Measurements from ENCODE around the gene IER5L. TPM values are rescaled to one million over a fixed set of nuclear protein-coding genes. Genes with fewer than 3 reads are reported as not detected.

The IER5L gene
- polyA plus RNA-seq, 1 experiment, result 4.9 TPM

DNA sequence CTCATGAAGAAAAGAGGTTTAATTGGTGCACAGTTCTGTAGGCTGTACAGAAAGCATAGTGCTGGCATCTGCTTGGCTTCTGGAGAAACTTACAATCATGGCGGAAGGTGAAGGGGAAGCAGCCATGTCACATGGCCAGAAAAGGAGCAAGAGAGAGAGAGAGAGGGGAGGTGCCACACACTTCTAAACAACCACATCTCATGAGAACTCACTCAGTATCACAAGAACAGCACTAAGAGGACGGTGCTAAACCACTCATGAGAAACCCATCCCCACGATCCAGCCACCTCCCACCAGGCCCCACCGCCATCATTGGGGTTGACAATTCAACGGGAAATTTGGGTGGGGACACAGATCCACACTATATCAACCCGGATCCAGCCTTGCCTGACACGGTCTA, 28.8 kb upstream of the IER5L start:
- Histone ChIP-seq H3K27ac (ENCODE audit: low read depth, low read length) (no peak overlapping the region), H3K9me3 (ENCODE audit: control insufficient read depth, insufficient read depth, low read length) (no peaks in the 10 kb centered on the region; the same call in 1 of the 2 replicates), H3K27me3 (ENCODE audit: control insufficient read depth, insufficient read depth, low read length) (no peaks in the 10 kb centered on the region), H3K4me3 (ENCODE audit: low read depth, low read length) (no peak overlapping the region)
- CTCF ChIA-PET, result no interaction called here
- TF ChIP-seq CTCF (IDR thresholded peaks at IDR 0.05; ENCODE audit: low read depth, low read length), result no peak
- POLR2A ChIA-PET, result no interaction called here
- DNase-seq (ENCODE audit: low read depth, low spot score), result no peak

DNA sequence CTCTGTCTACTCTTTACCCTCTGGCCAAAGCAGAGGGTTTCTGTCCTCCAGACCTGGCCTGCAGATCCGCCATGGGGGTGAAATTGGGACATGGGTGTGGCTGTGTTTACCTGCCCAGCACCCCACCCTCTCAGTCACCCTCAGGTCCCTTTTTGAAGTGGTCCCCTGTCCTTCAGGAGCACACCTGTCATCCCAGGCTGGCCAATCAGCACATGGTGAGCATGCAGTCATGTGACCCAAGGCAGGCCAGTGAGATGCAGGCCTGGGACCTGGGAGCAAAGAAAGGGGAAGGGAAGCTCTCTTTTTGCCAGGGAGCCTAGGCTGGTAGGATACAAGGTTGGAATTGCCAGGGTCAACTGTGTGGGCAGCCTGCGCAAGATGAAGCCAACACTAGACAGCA, 28.3 kb upstream of the IER5L start:
- POLR2A ChIA-PET, result no interaction called here
- CTCF ChIA-PET, result no interaction called here

DNA sequence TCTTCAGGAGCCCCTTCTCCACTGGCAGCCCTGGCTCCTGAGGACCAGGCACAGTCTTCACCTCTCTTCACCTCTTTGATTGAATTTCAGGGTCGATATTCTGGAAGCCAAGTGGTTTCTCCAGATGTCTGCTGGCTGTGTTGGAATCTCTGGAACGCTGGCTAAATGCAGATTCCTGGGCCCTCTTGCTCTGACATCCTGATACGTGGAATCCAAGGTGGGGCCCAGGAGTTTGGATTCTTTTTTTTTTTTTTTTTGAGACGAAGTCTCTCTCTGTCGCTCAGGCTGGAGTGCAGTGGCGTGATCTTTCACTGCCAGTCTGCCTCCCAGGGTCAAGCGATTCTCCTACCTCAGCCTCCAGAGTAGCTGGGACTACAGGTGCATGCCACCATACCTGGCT, 26.8 kb upstream of the IER5L start:
- Histone ChIP-seq H3K4me3 (ENCODE audit: low read depth, low read length) (no peak overlapping the region), H3K27me3 (ENCODE audit: control insufficient read depth, insufficient read depth, low read length) (no peaks in the 10 kb centered on the region), H3K9me3 (ENCODE audit: control insufficient read depth, insufficient read depth, low read length) (peaks cover 2% of the 10 kb centered on the region), H3K27ac (ENCODE audit: low read depth, low read length) (no peak overlapping the region)
- TF ChIP-seq CTCF (IDR thresholded peaks at IDR 0.05; ENCODE audit: low read depth, low read length), result no peak
- no peak for DNase-seq (ENCODE audit: low read depth, low spot score)
- ChIA-PET POLR2A (no interaction called here), CTCF (no interaction called here)

More for the DNA sequence above, 28.3 kb upstream of the IER5L start:
- Histone ChIP-seq H3K27ac (ENCODE audit: low read depth, low read length) (no peak overlapping the region), H3K4me3 (ENCODE audit: low read depth, low read length) (no peak overlapping the region), H3K27me3 (ENCODE audit: control insufficient read depth, insufficient read depth, low read length) (no peaks in the 10 kb centered on the region), H3K9me3 (ENCODE audit: control insufficient read depth, insufficient read depth, low read length) (no peaks in the 10 kb centered on the region; the same call in 1 of the 2 replicates)
- no peak for TF ChIP-seq CTCF (IDR thresholded peaks at IDR 0.05; ENCODE audit: low read depth, low read length)
- DNase-seq (ENCODE audit: low read depth, low spot score), result no peak

DNA sequence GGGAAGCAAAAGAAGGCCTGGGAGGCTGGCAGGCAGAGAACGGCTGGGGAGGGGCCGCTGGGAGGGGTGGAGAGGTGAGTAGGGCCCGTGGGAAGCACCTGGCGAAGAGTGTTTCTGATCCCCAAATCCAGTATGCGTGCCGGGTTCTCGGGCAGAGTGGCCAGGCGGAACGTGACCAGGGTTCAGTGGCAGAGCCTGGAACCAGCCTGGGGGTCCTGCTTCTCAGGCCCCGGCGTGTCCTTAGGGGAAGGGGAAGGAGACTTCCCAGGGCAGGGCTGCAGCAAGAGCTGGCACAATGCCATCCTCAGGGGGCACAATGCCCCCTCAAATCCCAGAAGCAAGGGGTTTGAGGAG, 25.5 kb upstream of the IER5L start:
- POLR2A ChIA-PET, result no interaction called here
- peak overlapping the region; percentile 69 for H3K4me3 ChIP-seq (ENCODE audit: low read depth, low read length)

More for the DNA sequence above, 25.5 kb upstream of the IER5L start:
- no peak for DNase-seq (ENCODE audit: low read depth, low spot score)
- H3K9me3 ChIP-seq (ENCODE audit: control insufficient read depth, insufficient read depth, low read length), result peaks cover 4% of the 10 kb centered on the region
- TF ChIP-seq CTCF (IDR thresholded peaks at IDR 0.05; ENCODE audit: low read depth, low read length), result no peak
- CTCF ChIA-PET, result no interaction called here
- H3K27ac ChIP-seq (ENCODE audit: low read depth, low read length), result no peak overlapping the region
- H3K27me3 ChIP-seq (ENCODE audit: control insufficient read depth, insufficient read depth, low read length), result no peaks in the 10 kb centered on the region
